NCI-H1092 treated with DMSO at 0.1 percent for 48 hours (cell line): ENCODE data around the gene C5.

ENCODE experiments used
- DNase-seq: peaks from one replicate; lab custom pipeline; 2025; lab: John Stamatoyannopoulos, UW

The C5 gene

DNA sequence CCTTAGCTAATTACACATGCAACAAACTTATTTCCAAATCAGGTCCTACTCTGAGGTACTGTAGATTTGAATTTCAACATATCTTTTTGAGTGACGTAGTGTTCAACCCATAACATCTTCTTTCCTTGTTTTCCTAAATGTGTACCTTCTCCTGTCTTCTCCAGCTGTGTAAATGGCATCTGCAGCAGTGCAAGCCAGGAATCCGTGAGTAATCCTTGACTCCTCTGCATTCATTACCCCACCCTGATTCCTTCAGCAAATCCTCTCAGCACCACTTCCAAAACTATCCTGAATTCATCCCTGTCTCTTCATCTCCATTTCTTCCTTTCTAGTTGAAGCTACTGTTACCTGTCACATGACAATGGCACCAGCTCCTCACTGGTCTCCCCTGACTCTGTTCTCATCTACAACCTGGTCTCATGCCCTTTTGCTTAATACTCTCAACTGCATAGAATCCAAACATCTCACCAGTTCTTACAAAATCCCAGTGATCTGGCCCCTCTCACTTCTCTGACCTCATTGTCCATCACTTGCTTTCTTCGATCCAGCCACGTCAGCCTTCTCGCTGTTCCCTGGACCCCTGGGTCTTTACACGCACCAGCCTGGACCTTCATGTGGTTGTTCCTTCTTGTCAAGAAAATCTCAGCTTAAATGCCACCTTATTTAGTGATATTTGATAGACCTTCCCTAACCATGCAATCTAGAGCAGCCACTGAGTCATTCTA is 108.9 kb downstream of the C5 start:
- DNase-seq, result no peak

- DNase-seq, result no peak
Observed at GRCh38 chr9:120940573-120940972, 109.5 kb downstream of the C5 start.

DNA sequence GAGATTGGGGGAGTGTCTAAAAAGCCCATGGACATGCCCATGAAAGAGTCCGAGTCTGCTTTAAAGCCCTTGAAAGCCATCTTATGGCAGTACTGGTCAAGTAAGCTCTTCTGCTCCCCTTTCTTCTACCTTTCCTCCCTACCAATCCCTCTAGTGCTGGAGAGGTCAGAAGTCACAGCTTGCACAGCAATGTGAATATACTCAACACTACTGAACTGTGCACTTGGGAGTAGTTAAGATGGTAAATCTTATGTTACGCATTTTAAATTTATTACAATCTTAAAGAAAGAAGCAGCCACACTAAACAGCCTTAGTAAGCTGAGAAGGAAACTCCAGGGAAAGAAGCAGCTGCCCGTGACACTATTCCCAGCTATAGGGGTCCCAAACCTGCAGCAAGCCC is 111.2 kb downstream of the C5 start:
- no peak for DNase-seq

DNA sequence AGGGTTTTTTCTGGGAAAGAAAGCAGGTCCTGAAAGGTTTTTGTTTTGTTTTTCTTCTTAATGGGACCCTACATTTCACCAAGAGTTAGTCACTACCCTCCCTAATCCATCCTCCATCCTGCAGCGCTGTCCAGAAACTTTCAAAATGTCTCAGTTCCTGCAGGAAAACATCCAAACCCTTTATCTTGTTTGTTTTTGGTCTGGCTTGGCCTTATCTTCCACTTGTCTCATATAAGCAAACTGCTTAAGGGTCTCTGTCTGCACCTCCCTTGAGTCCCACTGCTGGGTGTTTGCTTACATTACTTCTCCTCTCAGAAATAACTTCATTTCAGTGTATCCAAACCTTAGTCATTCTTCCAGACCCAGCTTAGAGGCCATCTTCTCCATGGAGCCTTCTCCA is 112.5 kb downstream of the C5 start:
- DNase-seq, result no peak

GRCh38 chr9:120937127-120937526 is 112.9 kb downstream of the C5 start:
- DNase-seq, result no peak

GRCh38 chr9:120936764-120937122 is 113.3 kb downstream of the C5 start:
- no peak for DNase-seq

- peak; percentile 81 for DNase-seq
Observed at GRCh38 chr9:120936011-120936763, 113.9 kb downstream of the C5 start.

- DNase-seq, result peak; percentile 95
Observed at GRCh38 chr9:120935383-120935857, 114.7 kb downstream of the C5 start.

DNA sequence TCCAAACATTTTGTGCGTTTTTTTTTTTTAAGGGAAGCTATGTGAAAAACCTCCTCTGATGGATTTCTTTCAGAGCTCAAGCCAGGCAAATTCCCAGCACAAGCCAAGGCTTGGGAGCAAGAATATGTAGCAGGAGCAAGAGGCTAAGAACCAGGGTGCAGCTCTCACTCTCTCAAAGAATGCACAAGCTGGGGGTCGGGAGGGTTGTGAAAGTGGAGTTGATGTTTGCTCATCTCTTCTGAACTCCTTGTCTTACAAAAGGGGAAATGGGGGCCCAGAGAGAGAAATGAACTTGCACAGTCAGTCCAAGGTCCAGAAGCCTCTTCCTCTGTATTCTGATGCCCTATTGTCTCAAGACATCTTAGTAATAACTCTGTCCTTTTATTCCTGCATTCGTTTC is 115.8 kb downstream of the C5 start:
- no peak for DNase-seq

DNA sequence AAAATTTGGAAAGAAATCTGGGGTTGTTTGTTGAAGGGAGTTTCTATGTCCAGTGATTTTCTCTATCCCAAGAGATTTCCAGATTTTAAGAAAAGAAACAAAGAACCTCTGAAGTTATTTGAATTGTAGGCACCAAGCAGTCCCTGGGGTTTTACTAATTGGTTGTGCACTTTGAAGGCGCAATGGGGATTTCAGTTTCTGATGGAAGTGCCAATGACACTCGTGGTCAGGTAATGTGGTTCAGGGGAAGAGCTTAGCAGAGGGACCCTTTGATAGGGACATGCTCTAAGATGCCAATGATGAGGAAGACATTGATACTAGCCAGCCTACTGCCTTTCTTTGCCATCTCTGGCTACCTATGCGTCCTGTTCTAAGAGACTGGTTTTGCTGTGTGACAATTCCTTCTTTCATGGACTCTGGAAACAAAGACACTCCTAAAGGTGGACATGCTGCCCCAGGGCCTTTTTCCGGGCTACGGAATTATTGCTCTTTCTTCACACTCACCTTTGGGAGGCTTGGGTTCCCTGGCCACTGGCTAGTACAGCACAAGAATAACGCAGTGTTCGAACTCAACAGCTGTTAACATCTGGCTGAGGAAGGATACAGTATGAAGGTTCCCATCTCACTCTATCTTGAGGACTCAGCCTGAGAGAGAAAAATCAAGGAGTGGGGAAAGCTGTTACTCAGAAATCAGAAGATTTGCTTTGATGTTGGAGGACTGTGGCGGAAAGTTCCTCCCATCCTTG is 116.6 kb downstream of the C5 start:
- no peak for DNase-seq

DNA sequence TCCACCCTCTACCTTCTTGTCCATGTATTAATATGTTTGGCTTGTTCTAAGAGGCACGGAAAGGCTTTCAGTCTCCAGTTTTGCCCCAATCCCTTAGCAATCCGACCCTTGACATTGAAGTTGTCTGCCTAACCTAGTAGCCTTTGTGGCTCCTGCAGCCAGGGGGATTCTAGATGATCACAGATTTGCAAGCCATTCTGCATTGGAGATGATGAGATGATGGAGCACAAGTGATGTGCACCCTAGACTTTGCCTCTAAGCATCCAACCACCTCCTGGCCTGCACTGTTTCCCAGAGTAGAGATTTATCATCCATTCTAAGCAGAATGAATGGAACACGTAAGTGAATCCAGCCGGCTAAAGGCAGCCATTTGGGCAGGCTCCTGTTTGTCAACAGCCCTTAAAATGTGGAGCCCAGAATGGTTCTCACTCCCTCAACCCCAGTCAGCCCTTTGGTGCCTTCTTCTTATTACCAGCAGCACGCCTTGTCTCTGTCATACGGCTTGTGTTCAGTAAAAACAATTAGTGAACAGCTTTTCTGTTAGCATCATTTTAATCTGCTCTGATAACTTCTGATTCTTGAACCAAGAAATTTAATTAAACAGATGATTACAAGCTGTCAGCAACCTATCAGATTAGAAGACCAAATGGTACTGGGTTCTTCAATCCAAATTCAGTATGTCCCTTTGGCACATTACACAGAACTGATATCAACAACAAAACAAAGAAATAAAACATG is 117.8 kb downstream of the C5 start:
- DNase-seq, result no peak

DNA sequence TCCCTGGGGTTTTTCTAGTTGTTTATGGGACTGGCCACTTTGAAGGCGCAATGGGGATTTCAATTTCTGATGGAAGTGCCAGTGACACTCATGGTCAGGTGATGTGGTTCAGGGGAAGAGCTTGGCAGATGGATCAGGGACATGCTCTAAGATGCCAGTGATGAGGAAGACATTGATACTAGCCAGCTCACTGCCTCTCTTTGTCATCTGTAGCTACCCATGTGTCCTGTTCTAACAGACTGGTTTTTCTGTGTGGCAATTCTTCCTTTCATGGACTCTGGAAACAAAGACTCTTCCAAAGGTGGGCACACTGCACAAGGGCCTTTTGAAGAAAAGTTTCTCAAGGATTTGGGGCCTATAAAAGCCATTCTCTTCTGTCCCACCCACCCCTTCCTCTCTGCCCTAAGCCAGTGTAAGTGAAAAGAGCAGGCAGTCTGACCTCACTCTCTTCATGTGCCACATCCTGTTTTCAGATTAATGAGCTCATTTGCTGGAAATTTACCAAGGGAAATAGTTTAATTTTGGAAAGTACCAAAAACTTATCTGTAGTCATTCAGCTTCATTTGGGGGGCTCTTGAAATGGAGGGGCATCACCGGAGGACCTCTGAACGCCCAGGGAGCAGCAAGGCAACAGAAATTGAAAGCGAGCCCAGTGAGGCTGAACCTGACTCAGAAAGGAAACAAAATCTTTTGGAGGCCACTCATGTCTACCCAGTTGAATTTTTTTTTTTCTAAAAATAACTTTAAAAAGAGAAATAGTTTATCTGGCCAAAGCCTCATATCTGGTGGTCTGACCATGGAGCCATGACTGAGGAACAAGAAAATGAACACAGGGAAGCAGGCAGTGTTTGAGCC is 118.6 kb downstream of the C5 start:
- DNase-seq, result no peak

DNA sequence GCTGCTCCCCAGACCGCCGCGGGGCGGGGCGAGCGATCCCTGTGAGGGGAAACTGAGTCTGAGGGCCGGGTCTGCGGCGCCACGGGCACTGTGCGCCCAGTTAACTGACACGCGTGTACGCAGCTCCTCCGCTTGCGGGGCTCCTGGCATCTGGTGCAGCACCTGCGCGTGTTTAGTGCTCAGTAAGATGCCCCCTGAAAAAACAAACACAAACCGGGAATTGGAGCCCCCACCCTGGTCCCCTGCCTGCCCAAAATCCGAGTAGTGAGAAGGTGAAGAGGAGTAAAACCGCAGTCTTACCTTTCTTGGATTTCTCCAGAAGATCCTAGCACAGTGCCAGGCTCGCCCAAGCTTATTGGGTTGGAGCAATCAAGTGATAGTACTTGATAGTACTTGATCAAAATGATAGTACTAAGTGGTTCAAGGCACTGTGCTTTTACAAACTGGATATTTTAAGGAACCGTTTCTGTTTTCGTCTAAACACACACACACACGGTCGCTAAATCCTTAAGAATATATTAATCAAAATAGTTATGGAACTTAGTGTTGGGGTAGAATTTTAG is 120.8 kb downstream of the C5 start:
- no peak for DNase-seq

DNA sequence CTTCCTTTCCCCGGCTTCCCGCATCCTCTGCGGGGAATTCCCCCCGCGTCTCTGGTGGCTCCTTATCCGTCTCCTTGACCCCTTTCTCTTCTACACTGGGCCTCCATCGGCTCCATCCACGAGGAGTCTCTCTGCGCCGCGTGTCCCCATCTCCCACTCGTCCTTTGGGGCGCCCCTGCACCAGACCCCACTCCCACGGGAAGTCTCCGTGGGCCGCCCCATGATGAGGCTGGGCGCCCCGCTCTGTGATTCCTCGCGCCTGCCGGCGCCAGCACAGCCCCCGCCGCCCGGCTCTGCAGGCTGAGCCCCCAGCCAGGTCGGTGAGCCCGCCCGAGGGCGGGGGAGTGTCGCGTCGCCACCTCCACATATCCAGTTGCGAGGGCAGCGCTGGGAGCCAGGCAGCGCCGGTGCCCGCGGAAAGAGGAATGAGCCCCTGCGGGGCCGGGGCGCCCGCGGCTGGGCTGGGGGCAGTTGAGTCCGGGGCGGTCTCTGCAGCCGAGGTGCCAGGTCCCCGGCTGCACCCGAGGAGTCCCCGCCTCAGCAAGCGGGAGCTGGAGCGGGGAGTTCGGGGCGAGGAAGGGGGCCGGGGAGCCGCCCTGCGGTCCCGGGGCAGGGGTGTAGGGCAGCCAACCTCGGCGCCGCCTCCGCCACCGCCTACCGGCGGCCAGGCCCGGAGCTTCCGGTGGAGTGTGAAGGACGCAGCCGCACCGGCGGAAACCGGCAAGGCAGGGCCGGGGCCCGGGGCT is 121.4 kb downstream of the C5 start:
- DNase-seq, result peak; percentile 59

- no peak for DNase-seq
Observed at GRCh38 chr9:120928015-120928482, 122.0 kb downstream of the C5 start.

DNA sequence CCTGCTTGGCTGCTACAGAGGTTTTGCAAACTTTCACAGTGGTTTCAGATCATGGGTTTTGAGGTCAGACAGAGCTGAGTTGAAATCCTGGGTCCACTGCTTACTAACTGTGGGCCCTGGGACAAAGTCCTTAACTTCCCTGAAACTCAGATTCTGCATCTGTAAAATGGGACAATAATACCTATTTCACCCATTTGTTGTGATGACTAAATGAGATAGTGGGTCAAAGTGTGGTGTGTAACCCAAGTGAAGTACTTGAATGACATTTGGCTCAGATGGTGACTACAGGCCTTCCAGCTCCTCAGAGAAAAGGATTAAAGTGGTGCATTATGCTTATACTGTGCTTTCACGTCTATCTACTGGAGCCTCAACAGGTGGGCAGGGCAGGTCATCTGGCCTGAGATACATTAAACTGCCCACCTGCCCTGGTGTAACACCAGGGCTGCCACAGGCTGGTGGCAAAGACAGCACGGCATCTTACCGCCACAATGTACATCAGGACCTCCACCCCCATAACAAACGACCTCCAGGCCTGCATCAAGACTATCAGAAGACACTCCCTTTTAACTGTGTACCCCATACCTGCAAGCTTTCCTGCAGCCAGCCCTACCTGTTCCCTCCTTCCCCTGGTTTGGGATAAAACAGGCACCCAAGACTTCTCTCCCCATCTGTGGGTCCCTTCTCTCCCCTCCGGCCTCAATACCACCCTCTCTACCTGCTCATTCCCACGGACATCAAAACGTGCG is 122.6 kb downstream of the C5 start:
- DNase-seq, result no peak

GRCh38 chr9:120926397-120926928 is 123.6 kb downstream of the C5 start, which contains the start of gene TRAF1:
Gene TRAF1, minus strand, starts transcription at chr9:120926796. Its CDS starts 721 bp downstream, at chr9:120926075.
- DNase-seq, result no peak

GRCh38 chr9:120925535-120926396 is 124.3 kb downstream of the C5 start:
- DNase-seq, result no peak
